ENCODE measurements around the gene SEC31A.

The SEC31A gene

DNA sequence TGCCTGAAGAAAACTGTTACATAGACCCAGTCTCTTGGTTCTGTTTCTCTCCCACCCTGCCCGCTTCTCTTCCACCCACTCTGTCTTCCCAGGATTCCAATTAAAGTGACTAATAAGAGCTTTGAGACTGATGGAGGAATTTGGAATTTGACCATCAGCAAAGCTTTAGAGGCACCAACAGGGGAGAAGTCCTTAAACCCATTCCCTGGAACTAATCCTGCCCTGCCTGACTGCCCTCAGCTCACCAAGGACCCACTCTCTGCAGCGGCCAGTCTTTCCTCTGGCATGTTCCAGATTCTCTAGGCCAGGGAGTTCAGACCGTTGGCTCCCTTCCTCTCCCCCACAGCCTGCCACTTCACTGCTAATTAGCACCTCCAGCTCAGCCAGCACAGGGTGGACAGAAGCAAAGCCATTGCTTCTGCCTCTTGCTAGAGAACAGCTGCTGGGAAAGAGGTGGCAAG is 116.2 kb downstream of the SEC31A start:
- peak; percentile 12 for DNase-seq
- no peak for TF ChIP-seq CTCF (IDR thresholded peaks at IDR 0.05)
- peaks cover 5% of the 10 kb centered on the region for H3K36me3 Mint-ChIP-seq (ENCODE audit: low read depth)
- H3K4me1 Mint-ChIP-seq: peaks cover 43% of the 10 kb centered on the region
- peak overlapping the region; percentile 96 for H3K27ac Mint-ChIP-seq
- H3K9me3 Mint-ChIP-seq: peaks cover 8% of the 10 kb centered on the region
- peaks cover 4% of the 10 kb centered on the region for H3K27me3 Mint-ChIP-seq (ENCODE audit: low read depth, poor library complexity)
- no peak overlapping the region for H3K4me3 Mint-ChIP-seq

GRCh38 chr4:82773057-82773456 is 117.9 kb downstream of the SEC31A start:
- no peak for DNase-seq
- Mint-ChIP-seq H3K4me1 (peaks cover 38% of the 10 kb centered on the region), H3K27me3 (ENCODE audit: low read depth, poor library complexity) (peaks cover 4% of the 10 kb centered on the region), H3K9me3 (no peaks in the 10 kb centered on the region), H3K27ac (no peak overlapping the region), H3K36me3 (ENCODE audit: low read depth) (no peaks in the 10 kb centered on the region), H3K4me3 (no peak overlapping the region)
- no peak for TF ChIP-seq CTCF (IDR thresholded peaks at IDR 0.05)

- Mint-ChIP-seq H3K27me3 (ENCODE audit: low read depth, poor library complexity) (peaks cover 4% of the 10 kb centered on the region), H3K4me1 (peaks cover 15% of the 10 kb centered on the region), H3K36me3 (ENCODE audit: low read depth) (peaks cover 15% of the 10 kb centered on the region), H3K4me3 (no peak overlapping the region), H3K27ac (no peak overlapping the region), H3K9me3 (peaks cover 19% of the 10 kb centered on the region)
- TF ChIP-seq CTCF (IDR thresholded peaks at IDR 0.05): no peak
- DNase-seq: no peak
Measured at GRCh38 chr4:82770607-82771006, 120.3 kb downstream of the SEC31A start.
